GM18909 (cell line): Measurements from ENCODE around the gene KDM4B.
"Not testable (repeated sequence)": the region's sequence is repeated elsewhere in the genome, so short reads cannot be mapped to it uniquely, and the experiment has no call there.

Experiments used
- ATAC-seq: cut with Tn5 transposase; IDR thresholded peaks from one replicate; pipeline ENCODE4 v1.9.1; 2021; ENCODE audit warnings: mild to moderate bottlenecking; ENCODE audit not compliant: unreplicated experiment, poor library complexity

Gene KDM4B

GRCh38 chr19:4966591-4966990 lies 2.3 kb upstream of the KDM4B start:
- ATAC-seq = no peak

GRCh38 chr19:4967738-4968461 lies 1.0 kb upstream of the KDM4B start:
- no peak for ATAC-seq

GRCh38 chr19:4969292-4969771 lies 419 bp downstream of the KDM4B start:
- no peak for ATAC-seq

DNA sequence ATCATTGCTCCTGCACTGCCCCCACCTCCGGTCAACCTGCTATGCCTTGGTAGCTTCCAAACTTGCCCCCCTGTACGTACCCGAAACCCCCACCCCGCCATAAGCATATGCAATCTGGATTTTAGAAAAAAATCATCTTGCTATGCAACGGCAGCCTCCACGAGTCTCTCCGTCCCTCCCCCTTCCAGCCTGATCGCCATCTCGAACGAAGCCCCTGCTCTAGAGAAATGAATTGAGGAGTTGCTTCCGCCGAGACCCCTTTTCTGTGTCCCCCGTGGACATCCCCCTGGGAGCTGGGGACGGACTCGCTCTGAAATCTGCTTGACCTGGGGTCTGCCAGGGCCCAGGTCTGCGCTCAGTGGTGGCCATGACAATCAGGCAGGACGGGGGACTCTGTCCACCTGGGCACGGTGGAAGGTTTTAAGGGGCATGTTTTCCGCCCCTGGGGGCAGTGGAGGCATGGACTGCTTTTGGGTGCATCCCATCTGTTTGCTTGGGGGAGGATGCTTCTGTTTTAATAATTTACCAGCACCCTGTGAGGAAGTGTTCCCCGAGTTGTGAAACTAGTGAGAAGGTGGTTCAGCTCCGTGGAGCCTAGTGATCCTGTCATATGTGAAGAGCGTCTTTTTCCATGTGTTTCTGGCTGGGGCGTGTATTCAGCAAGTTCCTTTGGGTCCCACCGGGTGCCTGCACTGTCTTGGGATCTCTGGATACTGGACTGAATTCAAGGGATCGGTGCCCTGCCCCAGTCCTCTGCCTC lies 1.0 kb downstream of the KDM4B start:
- no peak for ATAC-seq

DNA sequence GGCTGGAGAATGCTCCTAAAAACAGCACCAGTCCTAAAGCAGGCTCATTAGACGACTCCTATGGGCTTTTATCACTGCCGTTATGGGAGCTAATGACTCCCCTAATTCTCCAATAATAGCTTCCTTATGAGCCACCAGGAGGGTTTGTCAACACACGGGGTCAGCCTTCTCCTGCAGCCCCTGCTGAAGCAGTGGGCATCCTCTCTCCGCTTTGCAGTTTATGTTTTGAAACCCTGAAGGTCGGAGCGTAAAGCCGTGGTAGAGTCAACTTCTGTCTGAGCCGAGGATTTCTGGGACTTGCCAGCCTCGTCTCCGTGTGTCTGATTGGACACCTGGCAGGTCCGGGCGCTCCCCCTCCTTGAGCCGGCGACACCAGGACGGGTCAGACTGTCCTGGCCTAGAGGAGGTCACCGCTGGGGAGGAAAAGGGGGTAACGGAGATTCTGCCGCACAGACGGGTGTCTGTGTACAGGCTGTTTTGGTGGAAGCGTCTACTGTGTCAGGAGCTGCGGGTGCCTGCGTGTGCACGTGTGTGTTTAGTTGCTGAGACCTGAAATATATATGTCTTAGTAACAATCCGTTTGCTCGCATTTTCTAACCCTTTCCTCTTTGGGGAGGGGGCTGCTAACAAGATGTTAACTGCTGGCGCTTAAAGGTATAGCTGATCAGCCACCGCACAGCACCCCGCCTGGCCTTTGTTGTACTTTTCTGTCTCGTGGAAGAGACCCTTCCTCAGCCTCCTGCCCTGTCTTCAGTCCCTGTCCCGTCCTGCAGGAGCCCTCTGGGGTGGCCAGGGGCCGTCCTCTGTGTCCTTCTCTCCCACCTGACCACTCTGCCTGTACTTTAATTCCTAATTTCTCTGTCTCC lies 1.9 kb downstream of the KDM4B start:
- ATAC-seq = no peak

- ATAC-seq = no peak
Observed at GRCh38 chr19:4971424-4971793, 2.5 kb downstream of the KDM4B start.

DNA sequence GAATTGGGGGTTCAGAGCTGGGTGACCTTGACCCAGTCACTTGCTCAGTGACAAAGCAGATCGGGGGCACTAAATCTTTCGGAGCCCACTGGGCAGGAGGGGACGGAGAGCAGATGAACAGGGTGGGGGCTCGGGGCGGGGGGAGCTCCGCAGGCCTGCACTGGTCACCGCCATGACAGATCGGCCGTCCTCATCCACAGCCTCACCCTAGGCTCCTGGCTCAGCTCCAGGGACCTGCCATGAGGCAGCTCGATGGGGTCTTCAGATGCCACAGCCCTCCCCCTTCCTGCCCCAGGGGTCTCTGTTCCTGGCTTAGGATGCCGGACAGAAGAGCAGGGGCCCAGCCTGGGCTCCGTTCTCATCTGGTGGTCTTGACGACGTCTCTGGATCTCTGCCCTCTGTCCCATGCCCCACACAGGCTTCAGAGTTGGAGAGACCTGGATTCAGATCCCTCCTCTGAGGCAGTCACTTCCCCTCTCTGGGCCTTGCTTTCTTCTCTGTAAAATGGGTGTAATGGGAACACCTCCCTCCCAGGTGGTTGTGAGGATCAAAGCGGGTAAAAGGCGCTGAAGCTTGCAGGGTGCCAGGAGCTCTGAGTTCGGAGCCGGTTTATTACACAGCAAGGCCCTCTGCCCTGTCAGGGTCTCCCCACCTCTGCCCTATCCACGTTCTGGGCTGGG lies 3.0 kb downstream of the KDM4B start:
- no peak for ATAC-seq

- ATAC-seq = no peak
Observed at GRCh38 chr19:4972509-4973230, 3.8 kb downstream of the KDM4B start.

- ATAC-seq = no peak
Observed at GRCh38 chr19:4974880-4975469, 6.1 kb downstream of the KDM4B start.

- not testable (repeated sequence) for ATAC-seq
Observed at GRCh38 chr19:4975601-4976000, 6.7 kb downstream of the KDM4B start.

DNA sequence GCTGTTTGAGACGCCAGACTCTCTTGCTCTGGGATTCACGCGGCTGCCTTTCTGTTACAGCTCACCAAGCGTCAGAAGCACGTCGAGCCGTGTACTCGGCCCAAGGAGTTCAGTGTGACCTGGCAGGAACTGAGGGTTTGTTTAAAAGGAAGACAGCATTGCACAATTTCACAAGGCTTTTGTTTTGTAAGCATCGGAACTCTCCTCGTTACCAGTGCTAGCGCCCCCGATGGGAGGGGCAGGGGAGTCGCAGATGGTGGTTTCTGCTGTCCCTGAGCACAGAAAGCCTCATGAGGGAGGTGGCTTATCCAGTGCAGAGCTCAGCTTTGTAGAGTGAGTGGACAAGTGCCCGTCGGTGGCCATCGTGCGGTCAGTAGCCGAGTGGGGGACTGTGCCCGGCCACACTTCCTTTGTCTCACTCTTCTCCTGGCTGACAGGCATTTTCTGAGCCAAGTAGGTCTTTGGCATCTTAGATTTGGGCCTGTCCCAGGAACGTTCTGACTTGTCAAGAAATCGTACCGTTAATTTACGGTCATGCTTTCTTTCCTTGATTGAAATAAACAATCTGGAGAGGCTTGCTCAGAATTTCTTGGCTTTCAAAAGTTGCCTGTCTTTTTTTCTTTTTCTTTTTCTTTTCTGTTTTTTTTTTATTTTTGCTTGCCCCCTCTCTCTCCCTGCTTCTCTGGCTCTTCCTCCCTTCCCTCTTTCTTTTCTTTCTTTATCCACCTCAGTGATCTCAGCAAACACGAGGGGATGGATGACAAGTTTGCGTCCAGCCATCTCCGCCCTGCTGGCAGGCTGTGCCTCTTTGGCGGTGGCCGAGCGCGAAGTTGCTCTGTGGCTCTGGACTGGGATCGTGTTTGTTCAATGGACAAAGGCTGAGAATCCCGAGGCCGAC lies 7.7 kb downstream of the KDM4B start:
- ATAC-seq = no peak

GRCh38 chr19:4977299-4978174 lies 8.6 kb downstream of the KDM4B start:
- ATAC-seq = no peak

GRCh38 chr19:4979211-4979807 lies 10.4 kb downstream of the KDM4B start:
- no peak for ATAC-seq

- ATAC-seq = no peak
Observed at GRCh38 chr19:4980067-4980466, 11.2 kb downstream of the KDM4B start.

DNA sequence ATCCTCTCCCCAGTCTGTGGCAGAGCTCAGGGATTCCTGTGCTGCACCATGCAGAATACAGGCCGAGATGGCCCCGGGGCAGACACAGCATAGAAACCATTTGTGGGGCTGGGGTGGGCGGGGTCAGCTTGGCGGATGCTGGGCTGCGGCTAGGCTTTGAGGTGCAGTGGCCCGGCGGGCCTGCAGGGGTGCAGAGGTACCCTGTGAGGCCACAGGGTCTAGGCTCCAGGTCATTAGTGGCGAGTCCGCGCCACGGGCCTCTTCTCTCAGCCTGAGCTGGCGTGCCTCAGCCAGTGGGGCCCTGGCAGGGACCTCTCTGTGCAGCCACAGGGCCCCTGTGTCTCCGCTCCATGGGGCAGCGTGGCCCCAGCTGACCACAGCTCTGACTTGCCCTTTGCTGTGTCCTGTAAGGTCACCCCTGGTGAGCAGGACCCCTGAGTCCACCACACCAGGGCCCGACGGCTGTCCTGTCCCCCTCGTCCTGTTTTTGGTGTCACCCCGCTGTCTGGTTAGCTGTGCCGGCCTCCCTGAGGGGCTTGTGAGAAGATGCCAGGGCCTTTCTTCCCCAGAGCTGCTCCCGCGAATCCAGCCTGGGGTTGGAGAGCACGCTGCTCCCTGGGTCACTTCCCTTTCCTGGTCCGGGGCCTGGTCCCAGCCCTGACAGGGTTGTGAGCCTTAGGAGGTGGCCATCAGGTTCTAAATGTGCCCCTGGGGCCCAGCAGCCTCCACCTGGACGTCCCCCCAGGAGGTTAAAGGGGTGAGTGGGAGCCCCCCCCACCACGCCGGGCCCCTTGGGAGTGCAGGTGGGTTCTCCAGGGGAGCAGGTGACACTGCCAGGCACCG lies 12.1 kb downstream of the KDM4B start:
- no peak for ATAC-seq

DNA sequence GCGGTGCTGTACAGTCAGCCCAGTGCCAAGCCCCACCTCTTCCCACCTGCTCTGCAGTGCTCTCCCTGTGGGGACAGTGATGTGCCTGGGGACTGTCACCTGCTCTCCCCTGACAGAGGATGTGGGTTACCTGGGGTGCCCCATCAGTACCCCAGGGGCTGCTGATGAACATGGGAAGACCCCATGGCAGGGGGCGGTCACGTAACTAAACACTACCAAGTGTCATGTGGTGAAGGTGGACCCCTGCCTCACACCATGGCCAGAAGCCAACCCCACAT lies 12.7 kb downstream of the KDM4B start:
- no peak for ATAC-seq
